GM12878 (cell line): ENCODE results near the gene SCAF8.
A peak's percentile ranks its signal among the peaks of the same experiment; 100 is the strongest.

Experiments
- MEF2A ChIP-seq: IDR thresholded peaks from 2 replicates; pipeline ENCODE4 v1.6.1; 2011; ENCODE audit warnings: low read depth, mild to moderate bottlenecking, low read length, moderate library complexity; ENCODE audit not compliant: insufficient read depth
- PML ChIP-seq: IDR thresholded peaks from 2 replicates; pipeline ENCODE4 v1.6.1; 2012; ENCODE audit warnings: low read length, inconsistent platforms
- POLR2A ChIP-seq: IDR thresholded peaks from 2 replicates; pipeline ENCODE4 v1.6.1; 2011; ENCODE audit warnings: low read depth, mild to moderate bottlenecking, low read length
- TF ChIP-seq, protein P1 (sequence below), 3 experiments: IDR thresholded peaks in 2 of 3; conservative IDR thresholded peaks in 1 of 3; 2 replicates each; pipeline ENCODE4 v1.5.1; 2011; ENCODE audit warnings: low read depth in 3 of 3, low read length in 3 of 3, mild to moderate bottlenecking in 3 of 3, control low read depth in 2 of 3, moderate library complexity in 2 of 3, inconsistent platforms in 1 of 3, mixed read lengths in 1 of 3; ENCODE audit not compliant: control insufficient read depth in 2 of 3, insufficient read depth in 1 of 3; ENCODE audit errors: extremely low read depth in 1 of 3
- TF ChIP-seq, protein P2 (sequence below): IDR thresholded peaks from 2 replicates; pipeline ENCODE4 v1.6.1; 2012; ENCODE audit warnings: low read length, inconsistent platforms
- TF ChIP-seq, protein P3 (sequence below): IDR thresholded peaks from 2 replicates; pipeline ENCODE4 v1.6.1; 2012; ENCODE audit warnings: low read depth, low read length, improper control_type of control experiment

DNA sequence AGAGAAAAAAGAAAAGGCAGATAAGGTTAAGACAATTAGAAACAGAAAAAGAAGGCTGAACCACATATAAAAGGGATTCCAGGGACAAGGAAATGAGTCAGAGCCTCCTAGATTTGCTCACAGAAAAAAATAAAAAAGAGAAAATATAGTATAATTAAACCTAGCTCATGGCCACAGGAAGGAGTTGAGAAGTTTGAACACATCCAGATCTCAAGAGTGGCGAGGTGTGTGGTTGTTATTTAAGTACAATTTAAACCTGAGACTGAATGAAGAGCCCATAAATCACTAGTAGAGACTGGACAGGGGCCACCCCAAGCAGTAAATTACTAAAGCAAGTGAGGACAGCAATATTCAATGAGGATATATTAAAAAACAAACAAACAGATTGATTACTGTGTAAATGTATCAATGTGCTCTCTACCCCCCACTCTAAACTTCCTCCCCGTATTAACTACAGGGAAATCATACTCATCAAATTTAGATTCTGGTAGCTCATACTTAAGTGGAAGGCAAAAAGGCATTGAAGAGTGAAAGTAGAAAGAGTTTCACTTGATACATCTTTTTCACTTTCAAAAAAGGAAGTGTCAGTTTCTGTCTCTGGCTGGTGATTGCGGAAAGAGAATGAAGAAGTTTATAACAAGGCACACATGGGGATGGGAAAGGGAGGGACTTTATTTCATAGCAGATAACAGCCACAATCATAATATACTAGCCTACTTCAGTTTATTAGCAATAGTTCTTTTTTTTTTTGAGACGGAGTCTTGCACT, 49.3 kb upstream of the SCAF8 start:
- TF ChIP-seq, protein P1, sequence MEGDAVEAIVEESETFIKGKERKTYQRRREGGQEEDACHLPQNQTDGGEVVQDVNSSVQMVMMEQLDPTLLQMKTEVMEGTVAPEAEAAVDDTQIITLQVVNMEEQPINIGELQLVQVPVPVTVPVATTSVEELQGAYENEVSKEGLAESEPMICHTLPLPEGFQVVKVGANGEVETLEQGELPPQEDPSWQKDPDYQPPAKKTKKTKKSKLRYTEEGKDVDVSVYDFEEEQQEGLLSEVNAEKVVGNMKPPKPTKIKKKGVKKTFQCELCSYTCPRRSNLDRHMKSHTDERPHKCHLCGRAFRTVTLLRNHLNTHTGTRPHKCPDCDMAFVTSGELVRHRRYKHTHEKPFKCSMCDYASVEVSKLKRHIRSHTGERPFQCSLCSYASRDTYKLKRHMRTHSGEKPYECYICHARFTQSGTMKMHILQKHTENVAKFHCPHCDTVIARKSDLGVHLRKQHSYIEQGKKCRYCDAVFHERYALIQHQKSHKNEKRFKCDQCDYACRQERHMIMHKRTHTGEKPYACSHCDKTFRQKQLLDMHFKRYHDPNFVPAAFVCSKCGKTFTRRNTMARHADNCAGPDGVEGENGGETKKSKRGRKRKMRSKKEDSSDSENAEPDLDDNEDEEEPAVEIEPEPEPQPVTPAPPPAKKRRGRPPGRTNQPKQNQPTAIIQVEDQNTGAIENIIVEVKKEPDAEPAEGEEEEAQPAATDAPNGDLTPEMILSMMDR (IDR thresholded peaks at IDR 0.05 in 2 of 3, conservative IDR thresholded peaks at IDR 0.05 in 1 of 3; ENCODE audit: control insufficient read depth in 2 of 3, extremely low read depth in 1 of 3, insufficient read depth in 1 of 3, low read depth in 3 of 3, low read length in 3 of 3), result no peak
- TF ChIP-seq POLR2A, result no peak
- TF ChIP-seq, protein P2, sequence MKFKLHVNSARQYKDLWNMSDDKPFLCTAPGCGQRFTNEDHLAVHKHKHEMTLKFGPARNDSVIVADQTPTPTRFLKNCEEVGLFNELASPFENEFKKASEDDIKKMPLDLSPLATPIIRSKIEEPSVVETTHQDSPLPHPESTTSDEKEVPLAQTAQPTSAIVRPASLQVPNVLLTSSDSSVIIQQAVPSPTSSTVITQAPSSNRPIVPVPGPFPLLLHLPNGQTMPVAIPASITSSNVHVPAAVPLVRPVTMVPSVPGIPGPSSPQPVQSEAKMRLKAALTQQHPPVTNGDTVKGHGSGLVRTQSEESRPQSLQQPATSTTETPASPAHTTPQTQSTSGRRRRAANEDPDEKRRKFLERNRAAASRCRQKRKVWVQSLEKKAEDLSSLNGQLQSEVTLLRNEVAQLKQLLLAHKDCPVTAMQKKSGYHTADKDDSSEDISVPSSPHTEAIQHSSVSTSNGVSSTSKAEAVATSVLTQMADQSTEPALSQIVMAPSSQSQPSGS, result peak; percentile 12; the same call in 1 of the 2 replicates
- TF ChIP-seq, protein P3, sequence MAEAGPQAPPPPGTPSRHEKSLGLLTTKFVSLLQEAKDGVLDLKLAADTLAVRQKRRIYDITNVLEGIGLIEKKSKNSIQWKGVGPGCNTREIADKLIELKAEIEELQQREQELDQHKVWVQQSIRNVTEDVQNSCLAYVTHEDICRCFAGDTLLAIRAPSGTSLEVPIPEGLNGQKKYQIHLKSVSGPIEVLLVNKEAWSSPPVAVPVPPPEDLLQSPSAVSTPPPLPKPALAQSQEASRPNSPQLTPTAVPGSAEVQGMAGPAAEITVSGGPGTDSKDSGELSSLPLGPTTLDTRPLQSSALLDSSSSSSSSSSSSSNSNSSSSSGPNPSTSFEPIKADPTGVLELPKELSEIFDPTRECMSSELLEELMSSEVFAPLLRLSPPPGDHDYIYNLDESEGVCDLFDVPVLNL, result no peak
- no peak for TF ChIP-seq MEF2A
- no peak for TF ChIP-seq PML
